Stomach (tissue), 4 donors: ENCODE measurements around the gene PCDH9.

Source experiments
- EP300 ChIP-seq: sonication (generic); formaldehyde crosslinking; IDR thresholded peaks from one replicate; pipeline ENCODE4 v1.6.1; 2017; ENCODE audit warnings: antibody characterized with exemption
- POLR2A ChIP-seq, 4 donors: fragments of 450-650 bp; IDR thresholded peaks; one replicate each; pipeline ENCODE4 v1.6.1; 2016; ENCODE audit warnings: antibody characterized with exemption in 4 of 4, control low read depth in 2 of 4, mild to moderate bottlenecking in 1 of 4, moderate library complexity in 1 of 4
- POLR2AphosphoS5 ChIP-seq, 3 donors: sonication (generic); formaldehyde crosslinking; IDR thresholded peaks; one replicate each; pipeline ENCODE4 v1.6.1; 2016; ENCODE audit warnings: antibody characterized with exemption in 3 of 3
- TF ChIP-seq, protein P1 (sequence below), 7 experiments: fragments of 450-650 bp in 4 of 7; fragments of 200-600 bp in 3 of 7; sonication (generic) in 3 of 7; IDR thresholded peaks; one replicate each; pipeline ENCODE4 v1.5.1; 2016 to 2019; ENCODE audit warnings: antibody characterized with exemption in 7 of 7, control low read depth in 2 of 7, mild to moderate bottlenecking in 1 of 7

DNA sequence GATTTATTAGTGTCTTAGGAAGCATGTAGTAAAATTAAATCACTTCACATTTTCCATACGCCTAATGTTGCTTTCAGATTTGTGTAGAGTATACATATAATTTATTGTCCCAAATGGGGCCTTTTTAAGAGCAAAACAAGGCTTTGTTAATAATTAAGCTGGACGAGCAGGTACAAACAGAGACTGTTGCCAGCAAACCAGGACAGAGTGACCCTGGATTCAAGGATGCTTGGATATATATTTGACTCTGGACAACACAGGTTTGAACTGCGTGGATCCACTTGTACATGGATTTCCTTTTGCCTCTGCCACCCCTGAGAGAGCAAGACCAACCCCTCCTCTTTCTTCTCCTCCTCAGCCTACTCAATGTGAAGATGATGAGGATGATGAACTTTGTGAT, 454.9 kb downstream of the PCDH9 start:
- TF ChIP-seq POLR2AphosphoS5 (IDR thresholded peaks at IDR 0.05) (no peak), POLR2A (IDR thresholded peaks at IDR 0.05) (no peak), EP300 (no peak)
- TF ChIP-seq, protein P1, sequence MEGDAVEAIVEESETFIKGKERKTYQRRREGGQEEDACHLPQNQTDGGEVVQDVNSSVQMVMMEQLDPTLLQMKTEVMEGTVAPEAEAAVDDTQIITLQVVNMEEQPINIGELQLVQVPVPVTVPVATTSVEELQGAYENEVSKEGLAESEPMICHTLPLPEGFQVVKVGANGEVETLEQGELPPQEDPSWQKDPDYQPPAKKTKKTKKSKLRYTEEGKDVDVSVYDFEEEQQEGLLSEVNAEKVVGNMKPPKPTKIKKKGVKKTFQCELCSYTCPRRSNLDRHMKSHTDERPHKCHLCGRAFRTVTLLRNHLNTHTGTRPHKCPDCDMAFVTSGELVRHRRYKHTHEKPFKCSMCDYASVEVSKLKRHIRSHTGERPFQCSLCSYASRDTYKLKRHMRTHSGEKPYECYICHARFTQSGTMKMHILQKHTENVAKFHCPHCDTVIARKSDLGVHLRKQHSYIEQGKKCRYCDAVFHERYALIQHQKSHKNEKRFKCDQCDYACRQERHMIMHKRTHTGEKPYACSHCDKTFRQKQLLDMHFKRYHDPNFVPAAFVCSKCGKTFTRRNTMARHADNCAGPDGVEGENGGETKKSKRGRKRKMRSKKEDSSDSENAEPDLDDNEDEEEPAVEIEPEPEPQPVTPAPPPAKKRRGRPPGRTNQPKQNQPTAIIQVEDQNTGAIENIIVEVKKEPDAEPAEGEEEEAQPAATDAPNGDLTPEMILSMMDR (IDR thresholded peaks at IDR 0.05), result no peak
